HUES6 (cell line): ENCODE measurements around the gene SLC29A3.

Experiments used
- H3K27ac ChIP-seq: 2 replicates; pipeline ENCODE4 v1.7.0; 2013; ENCODE audit warnings: low read depth, mild to moderate bottlenecking, low read length, inconsistent platforms
- H3K27me3 ChIP-seq: 2 replicates; pipeline ENCODE4 v1.6.1; 2013; ENCODE audit warnings: low read length; ENCODE audit not compliant: control insufficient read depth, insufficient read depth
- H3K36me3 ChIP-seq: 2 replicates; pipeline ENCODE4 v1.6.1; 2013; ENCODE audit warnings: low read length; ENCODE audit not compliant: control insufficient read depth, insufficient read depth
- H3K4me1 ChIP-seq: 2 replicates; pipeline ENCODE4 v1.6.1; 2013; ENCODE audit warnings: low read length; ENCODE audit not compliant: control insufficient read depth, insufficient read depth
- H3K4me3 ChIP-seq: 2 replicates; pipeline ENCODE4 v1.5.1; 2013; ENCODE audit warnings: low read depth, low read length
- H3K9ac ChIP-seq: one replicate; pipeline ENCODE4 v1.6.1; 2013; ENCODE audit warnings: mild to moderate bottlenecking, low read length
- H3K9me3 ChIP-seq: 2 replicates; pipeline ENCODE4 v1.6.1; 2013; ENCODE audit warnings: low read depth, low read length; ENCODE audit not compliant: control insufficient read depth, insufficient read depth

The SLC29A3 gene

GRCh38 chr10:71285180-71285545 lies 33.9 kb upstream of the SLC29A3 start:
- Histone ChIP-seq H3K36me3 (peaks cover 64% of the 10 kb centered on the region), H3K27ac (no peak overlapping the region), H3K9ac (no peak overlapping the region), H3K9me3 (no peaks in the 10 kb centered on the region), H3K4me3 (no peak overlapping the region), H3K4me1 (no peaks in the 10 kb centered on the region), H3K27me3 (no peaks in the 10 kb centered on the region)

GRCh38 chr10:71285986-71286385 lies 33.1 kb upstream of the SLC29A3 start:
- no peaks in the 10 kb centered on the region for H3K4me1 ChIP-seq

GRCh38 chr10:71286521-71287294 lies 32.4 kb upstream of the SLC29A3 start:
- no peak overlapping the region for H3K27ac ChIP-seq
- H3K27me3 ChIP-seq, result no peaks in the 10 kb centered on the region
- peaks cover 70% of the 10 kb centered on the region for H3K36me3 ChIP-seq
- H3K4me1 ChIP-seq, result no peaks in the 10 kb centered on the region
- H3K9ac ChIP-seq, result no peak overlapping the region
- no peak overlapping the region for H3K4me3 ChIP-seq
- H3K9me3 ChIP-seq, result no peaks in the 10 kb centered on the region

More at GRCh38 chr10:71285986-71286385, 33.1 kb upstream of the SLC29A3 start:
- no peak overlapping the region for H3K4me3 ChIP-seq
- H3K27me3 ChIP-seq, result no peaks in the 10 kb centered on the region
- H3K9ac ChIP-seq, result no peak overlapping the region
- no peaks in the 10 kb centered on the region for H3K9me3 ChIP-seq
- H3K36me3 ChIP-seq, result peaks cover 68% of the 10 kb centered on the region
- no peak overlapping the region for H3K27ac ChIP-seq

- Histone ChIP-seq H3K4me3 (no peak overlapping the region), H3K27me3 (no peaks in the 10 kb centered on the region), H3K36me3 (peaks cover 70% of the 10 kb centered on the region)
Observed at GRCh38 chr10:71287456-71287855, 31.6 kb upstream of the SLC29A3 start.

GRCh38 chr10:71288461-71288860 lies 30.6 kb upstream of the SLC29A3 start:
- Histone ChIP-seq H3K4me3 (no peak overlapping the region), H3K4me1 (no peaks in the 10 kb centered on the region), H3K27ac (no peak overlapping the region), H3K27me3 (no peaks in the 10 kb centered on the region), H3K9me3 (no peaks in the 10 kb centered on the region), H3K9ac (no peak overlapping the region), H3K36me3 (peaks cover 76% of the 10 kb centered on the region)

More at GRCh38 chr10:71287456-71287855, 31.6 kb upstream of the SLC29A3 start:
- H3K27ac ChIP-seq, result no peak overlapping the region
- H3K4me1 ChIP-seq, result no peaks in the 10 kb centered on the region
- H3K9me3 ChIP-seq, result no peaks in the 10 kb centered on the region
- no peak overlapping the region for H3K9ac ChIP-seq

- peaks cover 81% of the 10 kb centered on the region for H3K36me3 ChIP-seq
- H3K27me3 ChIP-seq, result no peaks in the 10 kb centered on the region
- no peak overlapping the region for H3K27ac ChIP-seq
- no peak overlapping the region for H3K4me3 ChIP-seq
- no peaks in the 10 kb centered on the region for H3K4me1 ChIP-seq
- H3K9ac ChIP-seq, result no peak overlapping the region
- no peaks in the 10 kb centered on the region for H3K9me3 ChIP-seq
Observed at GRCh38 chr10:71289421-71290130, 29.5 kb upstream of the SLC29A3 start.

- Histone ChIP-seq H3K27ac (no peak overlapping the region), H3K36me3 (peaks cover 83% of the 10 kb centered on the region)
Observed at GRCh38 chr10:71290331-71290730, 28.7 kb upstream of the SLC29A3 start.

GRCh38 chr10:71290806-71291527 lies 28.1 kb upstream of the SLC29A3 start:
- Histone ChIP-seq H3K36me3 (peaks cover 83% of the 10 kb centered on the region), H3K9me3 (no peaks in the 10 kb centered on the region), H3K4me1 (no peaks in the 10 kb centered on the region), H3K27me3 (no peaks in the 10 kb centered on the region), H3K4me3 (no peak overlapping the region), H3K27ac (no peak overlapping the region), H3K9ac (no peak overlapping the region)

More at GRCh38 chr10:71290331-71290730, 28.7 kb upstream of the SLC29A3 start:
- H3K4me3 ChIP-seq, result no peak overlapping the region
- H3K9me3 ChIP-seq, result no peaks in the 10 kb centered on the region
- no peaks in the 10 kb centered on the region for H3K27me3 ChIP-seq
- no peaks in the 10 kb centered on the region for H3K4me1 ChIP-seq
- no peak overlapping the region for H3K9ac ChIP-seq

- peaks cover 84% of the 10 kb centered on the region for H3K36me3 ChIP-seq
- no peak overlapping the region for H3K4me3 ChIP-seq
- H3K27ac ChIP-seq, result no peak overlapping the region
- H3K9ac ChIP-seq, result no peak overlapping the region
- H3K9me3 ChIP-seq, result no peaks in the 10 kb centered on the region
- H3K27me3 ChIP-seq, result no peaks in the 10 kb centered on the region
- no peaks in the 10 kb centered on the region for H3K4me1 ChIP-seq
Observed at GRCh38 chr10:71291528-71291900, 27.5 kb upstream of the SLC29A3 start.

- Histone ChIP-seq H3K36me3 (peaks cover 83% of the 10 kb centered on the region), H3K27ac (no peak overlapping the region), H3K27me3 (no peaks in the 10 kb centered on the region), H3K4me3 (no peak overlapping the region), H3K9ac (no peak overlapping the region), H3K4me1 (no peaks in the 10 kb centered on the region), H3K9me3 (no peaks in the 10 kb centered on the region)
Observed at GRCh38 chr10:71292624-71293445, 26.2 kb upstream of the SLC29A3 start.
